PC-3 (cell line): Measurements from ENCODE around the gene ADAMTS3.

Experiments used
- EZH2 ChIP-seq: fragments of 300-600 bp; sonication (generic); IDR thresholded peaks from one replicate; pipeline ENCODE4 v1.6.1; 2017; ENCODE audit warnings: antibody characterized with exemption, mild to moderate bottlenecking, low read length; ENCODE audit not compliant: unreplicated experiment
- EZH2phosphoT487 ChIP-seq: fragments of 300-600 bp; sonication (generic); IDR thresholded peaks from 2 replicates; pipeline ENCODE4 v1.6.1; 2018; ENCODE audit warnings: mild to moderate bottlenecking, antibody characterized with exemption, low read length, borderline replicate concordance
- TF ChIP-seq, protein P1 (sequence below): fragments of 300-600 bp; sonication (generic); conservative IDR thresholded peaks from 2 replicates; pipeline ENCODE4 v1.5.1; 2017; ENCODE audit warnings: antibody characterized with exemption, low read depth, mild to moderate bottlenecking, low read length

DNA sequence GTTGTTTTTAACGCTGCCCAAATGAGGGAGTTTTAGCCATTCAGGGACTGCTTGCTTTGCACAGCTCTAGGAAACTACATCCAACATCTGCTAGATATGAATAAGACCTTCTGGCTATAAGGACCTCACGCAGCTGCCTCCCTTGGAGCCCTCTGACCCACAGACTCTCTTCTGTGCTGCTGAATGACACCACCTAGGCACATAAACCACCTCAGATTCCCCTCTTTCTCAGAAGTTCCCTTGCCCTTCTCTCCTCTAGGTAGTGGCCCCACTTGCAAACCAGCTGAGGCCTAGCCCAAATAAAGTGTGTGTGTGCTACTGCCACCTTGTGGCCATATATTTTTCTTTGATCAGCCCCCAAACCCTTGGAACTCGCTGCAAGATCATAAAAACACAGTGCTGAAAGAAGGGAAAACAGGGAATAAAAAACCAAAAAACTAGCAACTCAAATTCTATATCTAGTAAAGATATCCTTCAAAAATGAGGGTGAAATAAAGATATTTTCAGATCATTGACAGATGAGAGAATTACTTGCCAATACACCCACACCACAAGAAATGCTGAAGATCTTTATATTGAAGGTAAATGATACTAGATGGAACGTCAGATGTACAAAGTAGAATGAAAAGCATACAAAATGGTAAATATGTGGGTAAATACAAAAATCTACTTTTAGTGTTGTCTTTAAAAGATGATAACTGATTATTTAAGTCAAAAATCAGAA, 265.9 kb downstream of the ADAMTS3 start:
- TF ChIP-seq, protein P1, sequence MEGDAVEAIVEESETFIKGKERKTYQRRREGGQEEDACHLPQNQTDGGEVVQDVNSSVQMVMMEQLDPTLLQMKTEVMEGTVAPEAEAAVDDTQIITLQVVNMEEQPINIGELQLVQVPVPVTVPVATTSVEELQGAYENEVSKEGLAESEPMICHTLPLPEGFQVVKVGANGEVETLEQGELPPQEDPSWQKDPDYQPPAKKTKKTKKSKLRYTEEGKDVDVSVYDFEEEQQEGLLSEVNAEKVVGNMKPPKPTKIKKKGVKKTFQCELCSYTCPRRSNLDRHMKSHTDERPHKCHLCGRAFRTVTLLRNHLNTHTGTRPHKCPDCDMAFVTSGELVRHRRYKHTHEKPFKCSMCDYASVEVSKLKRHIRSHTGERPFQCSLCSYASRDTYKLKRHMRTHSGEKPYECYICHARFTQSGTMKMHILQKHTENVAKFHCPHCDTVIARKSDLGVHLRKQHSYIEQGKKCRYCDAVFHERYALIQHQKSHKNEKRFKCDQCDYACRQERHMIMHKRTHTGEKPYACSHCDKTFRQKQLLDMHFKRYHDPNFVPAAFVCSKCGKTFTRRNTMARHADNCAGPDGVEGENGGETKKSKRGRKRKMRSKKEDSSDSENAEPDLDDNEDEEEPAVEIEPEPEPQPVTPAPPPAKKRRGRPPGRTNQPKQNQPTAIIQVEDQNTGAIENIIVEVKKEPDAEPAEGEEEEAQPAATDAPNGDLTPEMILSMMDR = peak; percentile 93
- TF ChIP-seq EZH2 (no peak), EZH2phosphoT487 (no peak)
